Activated naive CD8-positive, alpha-beta T cell (primary cell): ENCODE data around the gene IFFO2.
"Not testable (repeated sequence)": the region's sequence is repeated elsewhere in the genome, so short reads cannot be mapped to it uniquely, and the experiment has no call there.

Source experiments
- H3K27ac Mint-ChIP-seq: one replicate; pipeline ENCODE4 v1.8.0; 2021; ENCODE audit warnings: mixed read lengths
- H3K27me3 Mint-ChIP-seq: one replicate; pipeline ENCODE4 v1.8.0; 2021; ENCODE audit warnings: mixed read lengths
- H3K36me3 Mint-ChIP-seq: one replicate; pipeline ENCODE4 v1.8.0; 2021; ENCODE audit warnings: mixed read lengths
- H3K4me1 Mint-ChIP-seq: one replicate; pipeline ENCODE4 v1.8.0; 2021; ENCODE audit warnings: low read depth, mixed read lengths
- H3K4me3 Mint-ChIP-seq: one replicate; pipeline ENCODE4 v1.8.0; 2021; ENCODE audit warnings: mild to moderate bottlenecking, mixed read lengths
- H3K9me3 Mint-ChIP-seq: one replicate; pipeline ENCODE4 v1.8.0; 2021; ENCODE audit warnings: low read depth, mixed read lengths

The IFFO2 gene

DNA sequence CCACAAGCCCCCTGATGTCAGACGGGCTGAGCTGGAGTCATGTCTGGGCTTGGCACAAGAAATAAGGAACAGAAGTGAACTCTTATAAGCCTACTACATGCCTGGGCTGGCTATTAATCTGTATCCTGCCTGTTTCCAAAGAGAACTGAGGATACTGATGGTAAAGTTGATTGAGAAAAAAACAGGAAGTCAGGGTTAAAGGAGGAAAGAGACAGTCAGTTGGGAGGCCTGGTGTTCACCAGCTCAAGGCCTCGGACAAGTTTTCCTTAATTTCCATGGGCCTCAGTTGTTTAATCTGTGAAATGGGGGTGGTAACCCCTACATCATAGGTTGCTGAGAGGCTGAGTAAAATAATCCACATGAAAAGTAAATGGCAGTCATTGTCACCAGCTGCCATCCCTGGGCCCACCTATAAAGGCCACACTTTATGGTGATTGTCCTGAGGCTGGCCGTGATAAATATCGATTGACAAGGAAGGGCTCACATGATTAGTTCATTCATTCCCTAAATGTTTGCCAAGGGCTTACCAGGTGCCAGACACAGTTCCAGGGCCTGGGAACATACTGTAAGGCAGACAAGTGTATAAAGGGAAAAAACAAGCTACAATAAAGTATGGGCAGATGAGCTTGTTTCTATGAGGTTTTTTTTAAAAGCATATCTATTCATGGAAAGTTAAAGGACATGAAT lies 57.0 kb downstream of the IFFO2 start:
- no peaks in the 10 kb centered on the region for H3K9me3 Mint-ChIP-seq
- H3K4me3 Mint-ChIP-seq: no peak overlapping the region
- H3K4me1 Mint-ChIP-seq: peaks cover 31% of the 10 kb centered on the region
- H3K36me3 Mint-ChIP-seq: no peaks in the 10 kb centered on the region
- H3K27me3 Mint-ChIP-seq: no peaks in the 10 kb centered on the region
- no peak overlapping the region for H3K27ac Mint-ChIP-seq

- Mint-ChIP-seq H3K9me3 (no peaks in the 10 kb centered on the region), H3K36me3 (no peaks in the 10 kb centered on the region), H3K27ac (no peak overlapping the region), H3K4me3 (no peak overlapping the region), H3K4me1 (peaks cover 27% of the 10 kb centered on the region), H3K27me3 (no peaks in the 10 kb centered on the region)
These were observed 57.9 kb downstream of the IFFO2 start for GRCh38 chr1:18898567-18898966.

GRCh38 chr1:18895317-18895716 lies 61.2 kb downstream of the IFFO2 start:
- H3K9me3 Mint-ChIP-seq: no peaks in the 10 kb centered on the region
- no peak overlapping the region for H3K27ac Mint-ChIP-seq
- H3K4me1 Mint-ChIP-seq: peaks cover 6% of the 10 kb centered on the region
- H3K36me3 Mint-ChIP-seq: no peaks in the 10 kb centered on the region
- H3K4me3 Mint-ChIP-seq: no peak overlapping the region
- no peaks in the 10 kb centered on the region for H3K27me3 Mint-ChIP-seq

DNA sequence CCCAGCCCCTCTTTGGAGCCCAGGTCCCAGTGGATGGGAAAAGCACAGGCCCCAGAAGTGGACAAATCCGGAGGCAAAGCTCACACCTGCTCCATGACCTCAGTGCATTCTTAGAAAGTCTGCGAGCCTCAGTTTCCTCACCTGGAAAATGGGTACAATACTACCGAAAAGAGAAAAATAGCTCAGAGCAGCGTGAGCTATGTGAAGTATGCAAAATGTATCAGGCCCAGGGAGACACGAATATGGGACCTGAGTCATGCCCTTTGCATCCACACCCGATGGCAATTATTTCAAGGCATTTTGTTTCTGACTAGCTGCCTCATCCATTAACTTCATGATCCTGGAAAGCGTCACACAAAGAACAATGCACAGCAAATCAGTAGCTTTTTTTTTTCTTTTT lies 63.4 kb downstream of the IFFO2 start:
- Mint-ChIP-seq H3K27me3 (no peaks in the 10 kb centered on the region), H3K9me3 (no peaks in the 10 kb centered on the region), H3K4me3 (no peak overlapping the region), H3K4me1 (no peaks in the 10 kb centered on the region), H3K36me3 (no peaks in the 10 kb centered on the region), H3K27ac (no peak overlapping the region)

DNA sequence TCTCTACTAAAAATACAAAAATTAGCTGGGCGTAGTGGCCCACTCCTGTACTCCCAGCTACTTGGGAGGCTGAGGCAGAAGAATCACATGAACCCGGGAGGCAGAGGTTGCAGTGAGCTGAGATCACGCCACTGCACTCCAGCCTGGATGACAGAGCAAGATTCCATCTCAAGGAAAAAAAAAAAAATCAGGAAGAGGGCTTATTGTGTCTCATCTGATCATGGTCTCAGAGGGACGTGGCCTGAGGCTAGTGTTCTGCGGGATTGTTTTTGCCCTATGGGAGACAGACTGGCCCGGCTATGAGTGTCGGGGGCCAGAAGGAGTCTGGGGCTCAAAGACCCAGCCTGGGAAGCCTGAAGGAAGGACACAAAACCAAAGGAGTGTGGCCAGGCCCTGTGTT lies 64.6 kb downstream of the IFFO2 start:
- not testable (repeated sequence) for H3K36me3 Mint-ChIP-seq, H3K27me3 Mint-ChIP-seq, H3K4me3 Mint-ChIP-seq, H3K4me1 Mint-ChIP-seq, H3K27ac Mint-ChIP-seq, H3K9me3 Mint-ChIP-seq

GRCh38 chr1:18891426-18891780 lies 65.1 kb downstream of the IFFO2 start:
- Mint-ChIP-seq H3K4me3 (no peak overlapping the region), H3K27me3 (no peaks in the 10 kb centered on the region), H3K36me3 (no peaks in the 10 kb centered on the region)

GRCh38 chr1:18890706-18891425 lies 65.6 kb downstream of the IFFO2 start:
- H3K9me3 Mint-ChIP-seq: no peaks in the 10 kb centered on the region
- no peaks in the 10 kb centered on the region for H3K4me1 Mint-ChIP-seq
- no peak overlapping the region for H3K27ac Mint-ChIP-seq
- no peak overlapping the region for H3K4me3 Mint-ChIP-seq
- no peaks in the 10 kb centered on the region for H3K36me3 Mint-ChIP-seq
- H3K27me3 Mint-ChIP-seq: no peaks in the 10 kb centered on the region

More at GRCh38 chr1:18891426-18891780, 65.1 kb downstream of the IFFO2 start:
- Mint-ChIP-seq H3K27ac (no peak overlapping the region), H3K4me1 (no peaks in the 10 kb centered on the region), H3K9me3 (no peaks in the 10 kb centered on the region)

DNA sequence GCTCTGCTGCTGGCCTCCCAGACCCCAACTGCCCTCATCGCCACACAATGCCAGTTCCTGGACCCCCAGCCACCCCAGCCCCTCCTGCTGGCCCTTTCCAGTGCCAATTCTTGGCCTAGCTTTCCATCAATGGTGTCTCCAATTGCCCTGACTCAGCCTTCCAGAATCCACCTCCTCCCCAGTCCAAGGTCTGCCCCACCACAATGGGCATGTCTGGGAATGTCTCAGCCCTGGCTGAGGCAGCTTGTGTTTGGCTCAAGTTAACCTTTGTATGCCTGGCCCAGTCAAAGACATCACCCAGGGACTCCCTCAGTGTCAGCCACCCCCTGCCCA lies 70.5 kb downstream of the IFFO2 start:
- Mint-ChIP-seq H3K36me3 (no peaks in the 10 kb centered on the region), H3K27ac (no peak overlapping the region), H3K27me3 (no peaks in the 10 kb centered on the region), H3K4me3 (no peak overlapping the region), H3K4me1 (no peaks in the 10 kb centered on the region), H3K9me3 (no peaks in the 10 kb centered on the region)

- Mint-ChIP-seq H3K36me3 (no peaks in the 10 kb centered on the region), H3K27ac (no peak overlapping the region)
These were observed 71.0 kb downstream of the IFFO2 start for GRCh38 chr1:18885311-18886002.

DNA sequence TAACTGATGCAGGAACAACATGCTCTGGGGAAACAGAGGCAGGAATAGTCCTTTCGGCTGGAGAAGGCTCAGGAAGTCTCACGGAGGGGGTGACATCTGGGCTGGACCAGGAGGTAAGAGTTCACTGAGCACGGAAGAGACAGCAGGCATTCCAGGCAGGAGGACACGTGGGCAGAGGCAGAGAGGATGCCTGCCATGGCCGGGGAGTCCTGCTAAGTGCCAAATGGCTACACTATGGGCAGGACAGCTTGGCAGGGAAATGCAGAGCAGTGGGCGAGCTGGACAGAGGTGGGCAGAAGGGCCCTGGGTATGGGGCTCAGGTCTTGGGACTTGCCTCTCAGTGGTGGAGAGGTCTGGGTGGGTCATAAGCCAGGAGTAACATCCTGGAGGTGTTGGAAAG lies 71.7 kb downstream of the IFFO2 start:
- Mint-ChIP-seq H3K27me3 (no peaks in the 10 kb centered on the region), H3K4me1 (no peaks in the 10 kb centered on the region), H3K27ac (no peak overlapping the region), H3K4me3 (no peak overlapping the region), H3K36me3 (no peaks in the 10 kb centered on the region), H3K9me3 (no peaks in the 10 kb centered on the region)

More at GRCh38 chr1:18885311-18886002, 71.0 kb downstream of the IFFO2 start:
- Mint-ChIP-seq H3K27me3 (no peaks in the 10 kb centered on the region), H3K4me3 (no peak overlapping the region), H3K4me1 (no peaks in the 10 kb centered on the region), H3K9me3 (no peaks in the 10 kb centered on the region)

GRCh38 chr1:18884419-18884717 lies 72.1 kb downstream of the IFFO2 start:
- no peak overlapping the region for H3K27ac Mint-ChIP-seq
- no peaks in the 10 kb centered on the region for H3K27me3 Mint-ChIP-seq
- no peaks in the 10 kb centered on the region for H3K36me3 Mint-ChIP-seq
- H3K9me3 Mint-ChIP-seq: no peaks in the 10 kb centered on the region
- no peaks in the 10 kb centered on the region for H3K4me1 Mint-ChIP-seq
- no peak overlapping the region for H3K4me3 Mint-ChIP-seq

GRCh38 chr1:18883636-18884418 lies 72.6 kb downstream of the IFFO2 start:
- Mint-ChIP-seq H3K27me3 (no peaks in the 10 kb centered on the region), H3K27ac (no peak overlapping the region), H3K4me3 (no peak overlapping the region), H3K36me3 (no peaks in the 10 kb centered on the region), H3K9me3 (no peaks in the 10 kb centered on the region), H3K4me1 (no peaks in the 10 kb centered on the region)

DNA sequence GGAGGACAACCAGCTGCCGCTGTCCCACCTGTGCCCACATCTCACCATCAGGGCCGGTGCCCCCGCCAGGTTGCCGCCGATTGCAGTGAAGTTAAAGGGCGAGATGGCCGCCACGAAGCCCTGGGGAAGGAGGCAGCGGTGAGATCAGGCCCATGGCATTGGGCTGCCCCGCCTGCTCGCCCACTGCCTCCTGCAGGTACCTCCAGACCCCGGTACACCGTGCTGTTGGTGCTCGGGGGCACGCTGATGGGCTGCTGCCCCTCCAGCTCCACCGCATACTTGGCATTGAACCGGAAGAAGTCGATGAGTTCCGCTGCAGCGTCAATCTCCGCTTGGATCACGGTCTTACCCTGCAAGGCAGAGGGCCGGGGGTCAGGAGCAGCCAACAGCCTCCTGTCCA lies 73.4 kb downstream of the IFFO2 start:
- H3K9me3 Mint-ChIP-seq: no peaks in the 10 kb centered on the region
- H3K4me1 Mint-ChIP-seq: no peaks in the 10 kb centered on the region
- H3K27ac Mint-ChIP-seq: no peak overlapping the region
- H3K36me3 Mint-ChIP-seq: no peaks in the 10 kb centered on the region
- no peak overlapping the region for H3K4me3 Mint-ChIP-seq
- no peaks in the 10 kb centered on the region for H3K27me3 Mint-ChIP-seq

DNA sequence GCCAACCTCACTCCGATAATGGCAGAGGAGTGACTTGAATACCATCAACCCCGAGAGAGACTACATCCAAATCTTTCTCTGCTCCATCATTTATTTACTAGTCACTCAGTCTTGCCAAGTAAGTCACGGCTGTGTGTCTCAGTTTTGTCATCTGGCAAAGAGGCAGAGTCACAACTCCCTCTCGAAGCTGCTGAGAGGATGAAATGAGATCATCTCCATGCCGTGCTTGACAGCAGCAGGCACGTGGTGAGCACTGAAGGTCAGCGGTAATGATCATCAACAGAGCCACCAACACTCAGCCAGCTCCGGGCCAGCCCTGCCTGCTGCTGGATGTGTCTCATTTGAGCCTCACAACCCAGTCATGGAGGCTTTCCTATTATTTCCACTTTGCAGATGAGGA lies 74.0 kb downstream of the IFFO2 start:
- Mint-ChIP-seq H3K4me1 (no peaks in the 10 kb centered on the region), H3K9me3 (no peaks in the 10 kb centered on the region), H3K36me3 (no peaks in the 10 kb centered on the region), H3K4me3 (no peak overlapping the region), H3K27me3 (no peaks in the 10 kb centered on the region), H3K27ac (no peak overlapping the region)
